ENCODE results near the gene SH3D19. TPM values are rescaled to one million over a fixed set of nuclear protein-coding genes. Genes with fewer than 3 reads are reported as not detected.
A peak's percentile ranks its signal among the peaks of the same experiment; 100 is the strongest.
"Not testable (repeated sequence)": the region's sequence is repeated elsewhere in the genome, so short reads cannot be mapped to it uniquely, and the experiment has no call there.

Gene SH3D19
- total and polyA plus RNA-seq, 8 donors = 52.9 to 114 (median 59.2) TPM

- H3K4me1 ChIP-seq = no peaks in the 10 kb centered on the region
- no peak for ATAC-seq
Observed at GRCh38 chr4:151256134-151256533, 69.3 kb downstream of the SH3D19 start.

DNA sequence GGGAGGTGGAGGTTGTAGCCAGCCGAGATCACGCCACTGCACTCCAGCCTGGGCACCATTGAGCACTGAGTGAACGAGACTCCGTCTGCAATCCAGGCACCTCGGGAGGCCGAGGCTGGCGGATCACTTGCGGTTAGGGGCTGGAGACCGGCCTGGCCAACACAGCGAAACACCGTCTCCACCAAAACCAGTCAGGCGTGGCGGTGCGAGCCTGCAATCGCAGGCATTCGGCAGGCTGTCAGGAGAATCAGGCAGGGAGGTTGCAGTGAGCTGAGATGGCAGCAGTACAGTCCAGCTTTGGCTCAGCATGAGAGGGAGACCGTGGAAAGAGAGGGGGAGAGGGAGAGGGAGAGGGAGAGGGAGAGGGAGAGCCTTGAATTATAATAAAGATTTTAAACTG lies 69.7 kb downstream of the SH3D19 start:
- H3K9me3 ChIP-seq; H3K27ac ChIP-seq; H3K4me3 ChIP-seq; H3K36me3 ChIP-seq; intact Hi-C loops (cut with DNase I); H3K27me3 ChIP-seq; DNase-seq; ATAC-seq; H3K4me1 ChIP-seq: not testable (repeated sequence)

More at GRCh38 chr4:151256134-151256533, 69.3 kb downstream of the SH3D19 start:
- TF ChIP-seq CTCF (IDR thresholded peaks at IDR 0.05) = no peak
- no peak for DNase-seq
- Histone ChIP-seq H3K27ac (no peak overlapping the region), H3K27me3 (no peaks in the 10 kb centered on the region), H3K4me3 (no peak overlapping the region), H3K9me3 (no peaks in the 10 kb centered on the region), H3K36me3 (no peaks in the 10 kb centered on the region)
- intact Hi-C loops (cut with DNase I) = no loop called here

- H3K4me1 ChIP-seq; DNase-seq; H3K27ac ChIP-seq; H3K36me3 ChIP-seq; H3K4me3 ChIP-seq; intact Hi-C loops (cut with DNase I); H3K27me3 ChIP-seq; H3K9me3 ChIP-seq; ATAC-seq: not testable (repeated sequence)
Observed at GRCh38 chr4:151255226-151255625, 70.2 kb downstream of the SH3D19 start.

GRCh38 chr4:151251603-151252304 lies 73.7 kb downstream of the SH3D19 start:
- intact Hi-C loops (cut with DNase I) = no loop called here
- H3K36me3 ChIP-seq = no peaks in the 10 kb centered on the region
- TF ChIP-seq CTCF (IDR thresholded peaks at IDR 0.05) = no peak
- no peaks in the 10 kb centered on the region for H3K27me3 ChIP-seq
- H3K9me3 ChIP-seq = no peaks in the 10 kb centered on the region
- DNase-seq (no peak), ATAC-seq (no peak)
- no peak overlapping the region for H3K4me3 ChIP-seq
- H3K27ac ChIP-seq = peak overlapping the region in 1 of 2 donors; percentile 13
- H3K4me1 ChIP-seq = no peaks in the 10 kb centered on the region

- ATAC-seq = no peak
- TF ChIP-seq CTCF (IDR thresholded peaks at IDR 0.05) = no peak
- Histone ChIP-seq H3K36me3 (no peaks in the 10 kb centered on the region), H3K4me1 (no peaks in the 10 kb centered on the region), H3K27me3 (no peaks in the 10 kb centered on the region), H3K27ac (no peak overlapping the region), H3K4me3 (no peak overlapping the region), H3K9me3 (no peaks in the 10 kb centered on the region)
- intact Hi-C loops (cut with DNase I) = no loop called here
- no peak for DNase-seq
Observed at GRCh38 chr4:151250706-151251105, 74.7 kb downstream of the SH3D19 start.

DNA sequence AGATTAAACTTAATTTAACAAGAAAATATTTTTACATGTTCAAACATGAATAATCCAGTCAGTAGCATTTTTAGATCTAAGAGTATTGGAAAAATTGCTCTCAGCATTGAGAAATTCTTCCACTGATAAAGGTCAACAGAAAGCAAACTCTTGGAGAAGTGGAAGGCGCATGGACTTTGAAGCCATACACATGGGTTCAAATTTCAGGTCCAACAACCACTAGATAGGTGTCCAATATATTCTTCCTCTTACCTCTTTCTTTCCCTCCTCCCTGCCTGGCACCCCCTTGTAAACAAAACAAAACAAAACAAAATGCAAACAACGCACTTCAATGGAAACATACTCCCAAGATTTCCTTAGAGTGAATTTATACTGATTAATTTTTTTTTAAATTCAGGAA lies 76.9 kb downstream of the SH3D19 start:
- intact Hi-C loops (cut with DNase I) = no loop called here
- no peak for DNase-seq
- H3K4me3 ChIP-seq = no peak overlapping the region

More for the DNA sequence above, 76.9 kb downstream of the SH3D19 start:
- H3K4me1 ChIP-seq = no peaks in the 10 kb centered on the region
- no peak for ATAC-seq
- no peak for TF ChIP-seq CTCF (IDR thresholded peaks at IDR 0.05)
- H3K36me3 ChIP-seq = no peaks in the 10 kb centered on the region
- no peaks in the 10 kb centered on the region for H3K9me3 ChIP-seq
- H3K27ac ChIP-seq = no peak overlapping the region
- no peaks in the 10 kb centered on the region for H3K27me3 ChIP-seq
